NCI-H510A (cell line): Measurements from ENCODE around the gene ACOX3.

Experiments
- DNase-seq: peaks from one replicate; lab custom pipeline; 2025; lab: John Stamatoyannopoulos, UW

The ACOX3 gene

GRCh38 chr4:8404791-8405515 lies 35.6 kb downstream of the ACOX3 start:
- no peak for DNase-seq

GRCh38 chr4:8403976-8404375 lies 36.5 kb downstream of the ACOX3 start:
- no peak for DNase-seq

- DNase-seq, result no peak
Observed at GRCh38 chr4:8403173-8403753, 37.3 kb downstream of the ACOX3 start.

GRCh38 chr4:8402640-8403039 lies 37.9 kb downstream of the ACOX3 start:
- no peak for DNase-seq

GRCh38 chr4:8402181-8402597 lies 38.3 kb downstream of the ACOX3 start:
- DNase-seq, result no peak

GRCh38 chr4:8401665-8402064 lies 38.9 kb downstream of the ACOX3 start:
- no peak for DNase-seq

GRCh38 chr4:8400632-8401325 lies 39.7 kb downstream of the ACOX3 start:
- DNase-seq, result no peak

- no peak for DNase-seq
Observed at GRCh38 chr4:8399298-8399697, 41.2 kb downstream of the ACOX3 start.

- DNase-seq, result no peak
Observed at GRCh38 chr4:8398347-8398746, 42.2 kb downstream of the ACOX3 start.

GRCh38 chr4:8396762-8397406 lies 43.6 kb downstream of the ACOX3 start:
- no peak for DNase-seq

- DNase-seq, result no peak
Observed at GRCh38 chr4:8395504-8396296, 44.8 kb downstream of the ACOX3 start.

- DNase-seq, result no peak
Observed at GRCh38 chr4:8394806-8395205, 45.7 kb downstream of the ACOX3 start.

- DNase-seq, result no peak
Observed at GRCh38 chr4:8394061-8394519, 46.4 kb downstream of the ACOX3 start.

GRCh38 chr4:8393593-8394038 lies 46.9 kb downstream of the ACOX3 start:
- DNase-seq, result no peak

- DNase-seq, result no peak
Observed at GRCh38 chr4:8392591-8393190, 47.8 kb downstream of the ACOX3 start.

GRCh38 chr4:8391972-8392371 lies 48.6 kb downstream of the ACOX3 start:
- DNase-seq, result no peak

GRCh38 chr4:8391071-8391470 lies 49.5 kb downstream of the ACOX3 start:
- DNase-seq, result no peak

GRCh38 chr4:8390577-8390976 lies 49.9 kb downstream of the ACOX3 start:
- no peak for DNase-seq

GRCh38 chr4:8388528-8388870 lies 52.0 kb downstream of the ACOX3 start:
- no peak for DNase-seq

- DNase-seq, result no peak
Observed at GRCh38 chr4:8387615-8388527, 52.7 kb downstream of the ACOX3 start.
